PC-9 (cell line): Measurements from ENCODE around the gene VOPP1. TPM values are rescaled to one million over a fixed set of nuclear protein-coding genes. Genes with fewer than 3 reads are reported as not detected.
"Not testable (repeated sequence)": the region's sequence is repeated elsewhere in the genome, so short reads cannot be mapped to it uniquely, and the experiment has no call there.

Experiments used
- BruUV-seq: library from RNA; stranded (reverse); fragments of 400-500 nt; replicated peaks from 2 replicates; lab custom pipeline; 2021; lab: Mats Ljungman, UMichigan
- CTCF ChIA-PET: fragments of 300-600 bp; sonication (Branson Sonifier 250); formaldehyde crosslinking; loops from one replicate; lab custom pipeline; 2022; ENCODE audit warnings: antibody characterized with exemption; lab: Charles Lee
- POLR2A ChIA-PET: fragments of 300-600 bp; sonication (Branson Sonifier 250); formaldehyde crosslinking; loops from one replicate; lab custom pipeline; 2022; ENCODE audit warnings: antibody characterized with exemption; ENCODE audit not compliant: unreplicated experiment; lab: Charles Lee
- DNase-seq, 2 experiments: peaks; one replicate each; pipeline versions ENCODE4 v3.0.0 to v3.0.0-alpha.2; 2015 to 2022; ENCODE audit warnings: mixed read lengths in 1 of 2
- H2AFZ ChIP-seq: fragments of 200-600 bp; sonication (generic); 2 replicates; pipeline ENCODE4 v1.8.1; 2017; ENCODE audit warnings: antibody characterized with exemption
- H3F3A ChIP-seq: fragments of 200-600 bp; sonication (generic); 2 replicates; pipeline ENCODE4 v1.8.1; 2017; ENCODE audit warnings: antibody characterized with exemption, mild to moderate bottlenecking, low read depth; ENCODE audit not compliant: insufficient read depth
- H3K27ac ChIP-seq: fragments of 200-600 bp; sonication (generic); 2 replicates; pipeline ENCODE4 v1.6.1; 2016; ENCODE audit warnings: mixed run types
- H3K27me3 ChIP-seq: fragments of 200-600 bp; sonication (generic); 2 replicates; pipeline ENCODE4 v1.6.1; 2016; ENCODE audit warnings: low read depth, mixed run types; ENCODE audit not compliant: insufficient read depth
- H3K36me3 ChIP-seq: fragments of 200-600 bp; sonication (generic); 2 replicates; pipeline ENCODE4 v1.6.1; 2016; ENCODE audit warnings: low read depth, mixed run types
- H3K4me1 ChIP-seq: fragments of 200-600 bp; sonication (generic); replicated peaks from 2 replicates; pipeline ENCODE4 v1.6.1; 2016; ENCODE audit warnings: mixed run types; ENCODE audit not compliant: insufficient read depth
- H3K4me2 ChIP-seq: fragments of 200-600 bp; sonication (generic); 2 replicates; pipeline ENCODE4 v1.6.1; 2017; ENCODE audit warnings: mixed run types
- H3K4me3 ChIP-seq: fragments of 200-600 bp; sonication (generic); 2 replicates; pipeline ENCODE4 v1.6.1; 2016; ENCODE audit warnings: mixed run types
- H3K79me2 ChIP-seq: fragments of 200-600 bp; sonication (generic); 2 replicates; pipeline ENCODE4 v1.6.1; 2017; ENCODE audit warnings: low read depth, mixed run types
- H3K9me2 ChIP-seq: fragments of 200-600 bp; sonication (generic); 2 replicates; pipeline ENCODE4 v1.8.1; 2017; ENCODE audit warnings: mild to moderate bottlenecking; ENCODE audit not compliant: insufficient read depth
- H3K9me3 ChIP-seq: fragments of 200-600 bp; sonication (generic); 2 replicates; pipeline ENCODE4 v1.8.1; 2016; ENCODE audit warnings: low read depth; ENCODE audit not compliant: insufficient read depth
- H4K20me1 ChIP-seq: fragments of 200-600 bp; sonication (generic); 2 replicates; pipeline ENCODE4 v1.8.1; 2017; ENCODE audit not compliant: insufficient read depth
- CTCF ChIP-seq: fragments of 200-600 bp; sonication (generic); conservative IDR thresholded peaks from 2 replicates; pipeline ENCODE4 v1.6.1; 2017; ENCODE audit warnings: mixed run types, antibody characterized with exemption, mild to moderate bottlenecking, moderate library complexity
- EZH2 ChIP-seq: fragments of 200-600 bp; sonication (generic); IDR thresholded peaks from 2 replicates; pipeline ENCODE4 v1.8.0; 2017; ENCODE audit warnings: antibody characterized with exemption, low read depth
- intact Hi-C: fragments of 100-400 bp; cut with micrococcal nuclease; formaldehyde crosslinking; loops from one replicate; pipeline ENCODE4 v1.10.0; 2022; ENCODE audit not compliant: unreplicated experiment
- total RNA-seq: library from RNA; stranded (reverse); gene quantifications from 2 replicates; pipeline ENCODE4 v1.2.3, GENCODE V29; 2021

The VOPP1 gene
- total RNA-seq, 1 experiment from 2014 or later = 207 TPM

- DNase-seq = no peak
- ChIA-PET POLR2A (no interaction called here), CTCF (no interaction called here)
- TF ChIP-seq CTCF (no peak), EZH2 (no peak)
- no TSS peak for BruUV-seq
- peaks cover 12% of the 10 kb centered on the region for H3K4me1 ChIP-seq
- H3K79me2 ChIP-seq = no peaks in the 10 kb centered on the region
- H2AFZ ChIP-seq = no peak overlapping the region
- peaks cover 11% of the 10 kb centered on the region; the same call in 1 of the 2 replicates for H3F3A ChIP-seq
- H3K36me3 ChIP-seq = no peaks in the 10 kb centered on the region
- no peaks in the 10 kb centered on the region for H4K20me1 ChIP-seq
- H3K9me2 ChIP-seq = no peaks in the 10 kb centered on the region
- H3K27ac ChIP-seq = no peak overlapping the region
- H3K9me3 ChIP-seq = no peaks in the 10 kb centered on the region
- no peaks in the 10 kb centered on the region for H3K27me3 ChIP-seq
- no peak overlapping the region for H3K4me2 ChIP-seq
- intact Hi-C loops = no loop called here
- H3K4me3 ChIP-seq = no peak overlapping the region
Measured at GRCh38 chr7:55588379-55588699, 16.0 kb upstream of the VOPP1 start.

DNA sequence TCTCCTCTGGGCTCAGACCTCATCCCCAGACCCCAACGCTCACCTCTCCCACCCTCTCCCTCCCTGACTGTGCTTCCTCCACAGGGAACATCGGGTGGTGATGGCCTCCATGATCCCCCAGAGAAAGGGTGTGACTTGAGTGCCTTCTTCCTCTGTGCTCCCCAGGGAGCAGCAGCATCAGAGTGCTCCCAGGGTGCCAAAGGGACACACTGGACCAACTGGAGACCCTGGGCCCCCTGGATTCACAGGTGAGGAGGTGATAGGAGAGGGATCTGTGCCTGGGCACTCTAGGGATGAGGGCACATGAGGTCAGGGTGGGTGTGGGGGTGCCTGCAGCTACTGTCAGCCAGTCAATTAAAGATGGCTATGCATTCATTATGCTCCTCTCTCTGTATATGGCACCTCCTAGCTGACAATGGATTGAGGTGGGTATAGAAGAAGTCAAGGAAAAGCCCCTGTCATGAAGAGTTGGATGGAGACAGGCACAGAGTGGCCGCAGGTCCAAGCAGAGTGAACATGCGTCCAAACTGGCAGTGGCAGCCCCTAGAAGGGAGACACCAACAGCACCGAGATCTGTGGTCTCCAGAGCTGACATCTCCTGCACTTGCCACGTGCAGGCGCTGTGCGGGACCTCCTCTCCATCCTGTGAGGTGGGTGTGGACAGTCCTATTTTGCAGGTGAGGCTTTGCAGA is 15.5 kb upstream of the VOPP1 start:
- no peaks in the 10 kb centered on the region for H3K79me2 ChIP-seq
- intact Hi-C loops = no loop called here
- ChIA-PET CTCF (no interaction called here), POLR2A (no interaction called here)
- H3F3A ChIP-seq = peaks cover 12% of the 10 kb centered on the region; the same call in 1 of the 2 replicates
- H3K9me2 ChIP-seq = no peaks in the 10 kb centered on the region
- no peaks in the 10 kb centered on the region for H4K20me1 ChIP-seq
- no peak overlapping the region for H3K27ac ChIP-seq
- no peak overlapping the region for H3K4me3 ChIP-seq
- H3K36me3 ChIP-seq = no peaks in the 10 kb centered on the region
- H3K4me2 ChIP-seq = no peak overlapping the region
- no peak for TF ChIP-seq EZH2
- no peak for TF ChIP-seq CTCF
- no peaks in the 10 kb centered on the region for H3K9me3 ChIP-seq
- peaks cover 17% of the 10 kb centered on the region for H3K4me1 ChIP-seq
- H3K27me3 ChIP-seq = no peaks in the 10 kb centered on the region
- no TSS peak for BruUV-seq
- H2AFZ ChIP-seq = no peak overlapping the region
- no peak for DNase-seq

DNA sequence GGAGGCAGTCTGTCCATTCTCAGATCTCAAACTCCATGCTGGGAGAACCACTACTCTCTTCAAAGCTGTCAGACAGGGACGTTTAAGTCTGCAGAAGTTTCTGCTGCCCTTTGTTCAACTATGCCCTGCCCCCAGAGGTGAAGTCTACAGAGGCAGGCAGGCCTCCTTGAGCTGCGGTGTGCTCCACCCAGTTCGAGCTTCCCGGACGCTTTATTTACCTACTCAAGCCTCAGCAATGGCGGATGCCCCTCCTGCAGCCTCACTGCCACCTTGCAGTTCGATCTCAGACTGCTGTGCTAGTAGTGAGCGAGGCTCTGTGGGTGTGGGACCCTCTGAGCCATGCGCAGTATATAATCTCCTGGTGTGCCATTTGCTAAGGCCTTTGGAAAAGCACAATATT is 10.4 kb upstream of the VOPP1 start:
- intact Hi-C loops, CTCF ChIA-PET: not testable (repeated sequence)

DNA sequence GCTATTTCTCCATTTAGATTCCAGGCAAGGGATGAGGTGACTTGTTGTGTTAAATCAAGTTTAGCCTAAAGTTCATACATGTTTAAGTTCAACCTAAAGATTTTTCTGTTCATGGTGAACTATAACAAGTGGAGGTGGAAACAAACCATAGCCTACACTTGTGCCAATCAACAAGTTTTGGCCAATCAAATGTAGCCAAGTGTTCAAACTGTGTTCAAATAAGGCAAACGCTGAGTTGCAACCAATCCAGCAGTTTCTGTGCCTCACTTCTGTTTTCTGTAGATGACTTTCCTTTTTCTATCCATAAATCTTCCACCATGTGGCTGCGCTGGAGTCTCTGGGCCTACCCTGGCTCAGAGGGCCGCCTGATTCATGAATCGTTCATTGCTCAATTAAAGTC is 4.5 kb upstream of the VOPP1 start:
- intact Hi-C loops = loop anchor here (10.0 kb wide), 1 partner anchor 142 kb away; no protein-coding TSS in a partner anchor
- H3K9me2 ChIP-seq = no peaks in the 10 kb centered on the region
- H3K27me3 ChIP-seq = no peaks in the 10 kb centered on the region

More for the DNA sequence above, 10.4 kb upstream of the VOPP1 start:
- H2AFZ ChIP-seq, H3K4me3 ChIP-seq, H3K4me2 ChIP-seq, H3K27ac ChIP-seq, H3K9me2 ChIP-seq, BruUV-seq, H3K79me2 ChIP-seq, H3K36me3 ChIP-seq, H3K27me3 ChIP-seq, H3K9me3 ChIP-seq, DNase-seq, H4K20me1 ChIP-seq: not testable (repeated sequence)
- Histone ChIP-seq H3F3A (peaks cover 12% of the 10 kb centered on the region; the same call in 1 of the 2 replicates), H3K4me1 (peaks cover 21% of the 10 kb centered on the region)
- POLR2A ChIA-PET = interaction anchor here (0.6 kb wide), 1 partner anchor 48 kb away, joined by 4 read pairs; no protein-coding TSS in a partner anchor

More for the DNA sequence above, 4.5 kb upstream of the VOPP1 start:
- CTCF ChIA-PET = no interaction called here
- no peak overlapping the region for H2AFZ ChIP-seq
- POLR2A ChIA-PET = no interaction called here
- H3K79me2 ChIP-seq = peaks cover 7% of the 10 kb centered on the region
- H3K4me2 ChIP-seq = no peak overlapping the region
- peaks cover 6% of the 10 kb centered on the region for H3F3A ChIP-seq
- no peaks in the 10 kb centered on the region for H3K9me3 ChIP-seq
- TF ChIP-seq EZH2 (no peak), CTCF (no peak)
- H3K36me3 ChIP-seq = no peaks in the 10 kb centered on the region
- H4K20me1 ChIP-seq = no peaks in the 10 kb centered on the region
- H3K27ac ChIP-seq = no peak overlapping the region
- no peak overlapping the region for H3K4me3 ChIP-seq
- no TSS peak for BruUV-seq
- H3K4me1 ChIP-seq = peaks cover 19% of the 10 kb centered on the region
- DNase-seq = no peak
